K562 (cell line): ENCODE data around the gene DCPS. TPM values are rescaled to one million over a fixed set of nuclear protein-coding genes. Genes with fewer than 3 reads are reported as not detected.

Source experiments
- BHLHE40 ChIP-seq: IDR thresholded peaks from 2 replicates; pipeline ENCODE4 v1.6.1; 2011; ENCODE audit warnings: low read length, improper control_type of control experiment
- CHD4 ChIP-seq: fragments of 200-600 bp; sonication (generic); IDR thresholded peaks from 3 replicates; pipeline ENCODE4 v1.6.1; 2012; ENCODE audit warnings: low read depth, mild to moderate bottlenecking, mixed read lengths, low read length, inconsistent platforms; ENCODE audit not compliant: insufficient read depth, insufficient replicate concordance, poor library complexity, severe bottlenecking
- GTF2F1 ChIP-seq: IDR thresholded peaks from 2 replicates; pipeline ENCODE4 v1.6.1; 2011; ENCODE audit warnings: low read depth, low read length, improper control_type of control experiment
- HCFC1 ChIP-seq: IDR thresholded peaks from 2 replicates; pipeline ENCODE4 v1.6.1; 2012; ENCODE audit warnings: low read depth, low read length, improper control_type of control experiment
- HMGXB4 ChIP-seq: sonication (generic); formaldehyde crosslinking; IDR thresholded peaks from 2 replicates; pipeline ENCODE4 v1.8.1; 2023; ENCODE audit warnings: mild to moderate bottlenecking, missing genetic modification reagents
- MITF ChIP-seq: IDR thresholded peaks from 2 replicates; pipeline ENCODE4 v1.6.1; 2014; ENCODE audit warnings: antibody characterized with exemption
- NR2C1 ChIP-seq, 2 experiments: fragments of 450-650 bp; IDR thresholded peaks; 2 replicates each; pipeline ENCODE4 v1.6.1; 2017; ENCODE audit warnings: mild to moderate bottlenecking in 2 of 2, antibody characterized with exemption in 1 of 2, inconsistent platforms in 1 of 2, missing compliant biosample characterization in 1 of 2, missing genetic modification characterization in 1 of 2
- SIN3B ChIP-seq: fragments of 450-650 bp; IDR thresholded peaks from 2 replicates; pipeline ENCODE4 v1.6.1; 2017; ENCODE audit warnings: low read depth, mild to moderate bottlenecking, moderate library complexity
- TBL1XR1 ChIP-seq, 2 experiments: IDR thresholded peaks; 2 replicates each; pipeline ENCODE4 v1.6.1; 2012; ENCODE audit warnings: improper control_type of control experiment in 2 of 2, low read length in 2 of 2, mild to moderate bottlenecking in 1 of 2
- ZNF354B ChIP-seq: fragments of 250-450 bp; sonication (Bioruptor Pico); IDR thresholded peaks from 2 replicates; pipeline ENCODE4 v1.4.0; 2020
- ZNF75A ChIP-seq: fragments of 450-650 bp; formaldehyde crosslinking; IDR thresholded peaks from 2 replicates; pipeline ENCODE4 v1.4.0; 2020; ENCODE audit warnings: mild to moderate bottlenecking
- polyA plus RNA-seq, 8 experiments: library from polyadenylated mRNA; depleted of rRNA in 4 of 8; stranded (reverse) in 5 of 8; unstranded in 3 of 8; fragments of >200 nt; fragmentation: Nextera tagmentation in 2 of 8; fragmentation: Illumina TruSeq in 1 of 8; extraction: Ambion mirVana in 2 of 8; extraction: Trizol in 1 of 8; gene quantifications; 2 replicates each; pipeline versions ENCODE4 v1.2.1 to v1.2.3, GENCODE V29; 2011 to 2014; ENCODE audit warnings: inconsistent platforms in 1 of 8, missing spikeins in 1 of 8
- total RNA-seq, 7 experiments: library from RNA; depleted of rRNA in 6 of 7; stranded (reverse); fragments of >200 nt in 6 of 7; fragmentation: Illumina TruSeq in 2 of 7; extraction: Trizol in 2 of 7; gene quantifications; 2 replicates each; pipeline versions ENCODE4 v1.2.1 to v1.2.3, GENCODE V29; 2011 to 2021; ENCODE audit warnings: low replicate concordance in 1 of 7
- TF ChIP-seq, protein P1 (sequence below): fragments of 450-650 bp; IDR thresholded peaks from 2 replicates; pipeline ENCODE4 v1.6.1; 2016; ENCODE audit warnings: mild to moderate bottlenecking, moderate library complexity

Gene DCPS
- total and polyA plus RNA-seq, 9 of the 15 experiments (the other 6 are each of a cell fraction or from before 2014, with no cell fraction given): 8.7 to 38.1 (median 17.9) TPM

GRCh38 chr11:126268708-126269579 is 34.9 kb upstream of the DCPS start, which contains the start of the genes FOXRED1 and SRPRA (continued):
- TF ChIP-seq HCFC1 (peak; percentile 84), MITF (0 out of 2 replicates have a peak, but pooled peaks have one; percentile 36), ZNF75A (CRISPR knock-in tag) (no peak), ZNF354B (CRISPR knock-in tag) (no peak), GTF2F1 (0 out of 2 replicates have a peak, but pooled peaks have one; percentile 31), TBL1XR1 (IDR thresholded peaks at IDR 0.05; ENCODE audit: low read length in 2 of 2) (peak in 1 of 2 experiments; percentile 87; a peak in 2 of 4 replicates), NR2C1 (IDR thresholded peaks at IDR 0.05) (peak; percentile 92), NR2C1 (tag; IDR thresholded peaks at IDR 0.05) (peak; percentile 94), SIN3B (peak; percentile 93), HMGXB4 (CRISPR knock-in tag) (peak; percentile 47; the same call in 1 of the 2 replicates), BHLHE40 (peak; percentile 49; the same call in 1 of the 2 replicates), CHD4 (no peak)
- TF ChIP-seq, protein P1, sequence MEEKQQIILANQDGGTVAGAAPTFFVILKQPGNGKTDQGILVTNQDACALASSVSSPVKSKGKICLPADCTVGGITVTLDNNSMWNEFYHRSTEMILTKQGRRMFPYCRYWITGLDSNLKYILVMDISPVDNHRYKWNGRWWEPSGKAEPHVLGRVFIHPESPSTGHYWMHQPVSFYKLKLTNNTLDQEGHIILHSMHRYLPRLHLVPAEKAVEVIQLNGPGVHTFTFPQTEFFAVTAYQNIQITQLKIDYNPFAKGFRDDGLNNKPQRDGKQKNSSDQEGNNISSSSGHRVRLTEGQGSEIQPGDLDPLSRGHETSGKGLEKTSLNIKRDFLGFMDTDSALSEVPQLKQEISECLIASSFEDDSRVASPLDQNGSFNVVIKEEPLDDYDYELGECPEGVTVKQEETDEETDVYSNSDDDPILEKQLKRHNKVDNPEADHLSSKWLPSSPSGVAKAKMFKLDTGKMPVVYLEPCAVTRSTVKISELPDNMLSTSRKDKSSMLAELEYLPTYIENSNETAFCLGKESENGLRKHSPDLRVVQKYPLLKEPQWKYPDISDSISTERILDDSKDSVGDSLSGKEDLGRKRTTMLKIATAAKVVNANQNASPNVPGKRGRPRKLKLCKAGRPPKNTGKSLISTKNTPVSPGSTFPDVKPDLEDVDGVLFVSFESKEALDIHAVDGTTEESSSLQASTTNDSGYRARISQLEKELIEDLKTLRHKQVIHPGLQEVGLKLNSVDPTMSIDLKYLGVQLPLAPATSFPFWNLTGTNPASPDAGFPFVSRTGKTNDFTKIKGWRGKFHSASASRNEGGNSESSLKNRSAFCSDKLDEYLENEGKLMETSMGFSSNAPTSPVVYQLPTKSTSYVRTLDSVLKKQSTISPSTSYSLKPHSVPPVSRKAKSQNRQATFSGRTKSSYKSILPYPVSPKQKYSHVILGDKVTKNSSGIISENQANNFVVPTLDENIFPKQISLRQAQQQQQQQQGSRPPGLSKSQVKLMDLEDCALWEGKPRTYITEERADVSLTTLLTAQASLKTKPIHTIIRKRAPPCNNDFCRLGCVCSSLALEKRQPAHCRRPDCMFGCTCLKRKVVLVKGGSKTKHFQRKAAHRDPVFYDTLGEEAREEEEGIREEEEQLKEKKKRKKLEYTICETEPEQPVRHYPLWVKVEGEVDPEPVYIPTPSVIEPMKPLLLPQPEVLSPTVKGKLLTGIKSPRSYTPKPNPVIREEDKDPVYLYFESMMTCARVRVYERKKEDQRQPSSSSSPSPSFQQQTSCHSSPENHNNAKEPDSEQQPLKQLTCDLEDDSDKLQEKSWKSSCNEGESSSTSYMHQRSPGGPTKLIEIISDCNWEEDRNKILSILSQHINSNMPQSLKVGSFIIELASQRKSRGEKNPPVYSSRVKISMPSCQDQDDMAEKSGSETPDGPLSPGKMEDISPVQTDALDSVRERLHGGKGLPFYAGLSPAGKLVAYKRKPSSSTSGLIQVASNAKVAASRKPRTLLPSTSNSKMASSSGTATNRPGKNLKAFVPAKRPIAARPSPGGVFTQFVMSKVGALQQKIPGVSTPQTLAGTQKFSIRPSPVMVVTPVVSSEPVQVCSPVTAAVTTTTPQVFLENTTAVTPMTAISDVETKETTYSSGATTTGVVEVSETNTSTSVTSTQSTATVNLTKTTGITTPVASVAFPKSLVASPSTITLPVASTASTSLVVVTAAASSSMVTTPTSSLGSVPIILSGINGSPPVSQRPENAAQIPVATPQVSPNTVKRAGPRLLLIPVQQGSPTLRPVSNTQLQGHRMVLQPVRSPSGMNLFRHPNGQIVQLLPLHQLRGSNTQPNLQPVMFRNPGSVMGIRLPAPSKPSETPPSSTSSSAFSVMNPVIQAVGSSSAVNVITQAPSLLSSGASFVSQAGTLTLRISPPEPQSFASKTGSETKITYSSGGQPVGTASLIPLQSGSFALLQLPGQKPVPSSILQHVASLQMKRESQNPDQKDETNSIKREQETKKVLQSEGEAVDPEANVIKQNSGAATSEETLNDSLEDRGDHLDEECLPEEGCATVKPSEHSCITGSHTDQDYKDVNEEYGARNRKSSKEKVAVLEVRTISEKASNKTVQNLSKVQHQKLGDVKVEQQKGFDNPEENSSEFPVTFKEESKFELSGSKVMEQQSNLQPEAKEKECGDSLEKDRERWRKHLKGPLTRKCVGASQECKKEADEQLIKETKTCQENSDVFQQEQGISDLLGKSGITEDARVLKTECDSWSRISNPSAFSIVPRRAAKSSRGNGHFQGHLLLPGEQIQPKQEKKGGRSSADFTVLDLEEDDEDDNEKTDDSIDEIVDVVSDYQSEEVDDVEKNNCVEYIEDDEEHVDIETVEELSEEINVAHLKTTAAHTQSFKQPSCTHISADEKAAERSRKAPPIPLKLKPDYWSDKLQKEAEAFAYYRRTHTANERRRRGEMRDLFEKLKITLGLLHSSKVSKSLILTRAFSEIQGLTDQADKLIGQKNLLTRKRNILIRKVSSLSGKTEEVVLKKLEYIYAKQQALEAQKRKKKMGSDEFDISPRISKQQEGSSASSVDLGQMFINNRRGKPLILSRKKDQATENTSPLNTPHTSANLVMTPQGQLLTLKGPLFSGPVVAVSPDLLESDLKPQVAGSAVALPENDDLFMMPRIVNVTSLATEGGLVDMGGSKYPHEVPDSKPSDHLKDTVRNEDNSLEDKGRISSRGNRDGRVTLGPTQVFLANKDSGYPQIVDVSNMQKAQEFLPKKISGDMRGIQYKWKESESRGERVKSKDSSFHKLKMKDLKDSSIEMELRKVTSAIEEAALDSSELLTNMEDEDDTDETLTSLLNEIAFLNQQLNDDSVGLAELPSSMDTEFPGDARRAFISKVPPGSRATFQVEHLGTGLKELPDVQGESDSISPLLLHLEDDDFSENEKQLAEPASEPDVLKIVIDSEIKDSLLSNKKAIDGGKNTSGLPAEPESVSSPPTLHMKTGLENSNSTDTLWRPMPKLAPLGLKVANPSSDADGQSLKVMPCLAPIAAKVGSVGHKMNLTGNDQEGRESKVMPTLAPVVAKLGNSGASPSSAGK: no peak
